Liver (tissue), 9 donors: ENCODE data around the gene SIK3. TPM values are rescaled to one million over a fixed set of nuclear protein-coding genes. Genes with fewer than 3 reads are reported as not detected.

Source experiments
- DNase-seq: peaks from one replicate; pipeline ENCODE4 v3.0.0-alpha.2; 2017; ENCODE audit warnings: low spot score
- H3K27ac ChIP-seq, 2 donors: one replicate each; pipeline ENCODE4 v1.7.0; 2013; ENCODE audit warnings: inconsistent platforms in 2 of 2, low read length in 2 of 2, control low read depth in 1 of 2, low read depth in 1 of 2, mild to moderate bottlenecking in 1 of 2
- H3K27me3 ChIP-seq, 4 donors: one replicate each; pipeline versions ENCODE4 v1.6.1 to v1.7.0; 2013; ENCODE audit warnings: low read length in 3 of 4, inconsistent platforms in 1 of 4, mild to moderate bottlenecking in 1 of 4, moderate library complexity in 1 of 4; ENCODE audit not compliant: control insufficient read depth in 4 of 4, insufficient read depth in 4 of 4
- H3K36me3 ChIP-seq, 4 donors: one replicate each; pipeline versions ENCODE4 v1.6.1 to v1.7.0; 2013; ENCODE audit warnings: low read length in 3 of 4, mild to moderate bottlenecking in 3 of 4, low read depth in 1 of 4, moderate library complexity in 1 of 4; ENCODE audit not compliant: control insufficient read depth in 4 of 4, insufficient read depth in 3 of 4
- H3K4me1 ChIP-seq, 4 donors: one replicate each; pipeline versions ENCODE4 v1.6.1 to v1.7.0; 2013; ENCODE audit warnings: low read length in 3 of 4, mild to moderate bottlenecking in 3 of 4, moderate library complexity in 1 of 4; ENCODE audit not compliant: control insufficient read depth in 4 of 4, insufficient read depth in 4 of 4
- H3K4me3 ChIP-seq, 3 donors: one replicate each; pipeline versions ENCODE4 v1.6.1 to v1.7.0; 2013; ENCODE audit warnings: low read length in 3 of 3, control low read depth in 1 of 3, low read depth in 1 of 3, mild to moderate bottlenecking in 1 of 3
- H3K9ac ChIP-seq, 2 donors: one replicate each; pipeline ENCODE4 v1.7.0; 2013; ENCODE audit warnings: low read length in 2 of 2, mild to moderate bottlenecking in 2 of 2, moderate library complexity in 2 of 2, control low read depth in 1 of 2, low read depth in 1 of 2
- H3K9me3 ChIP-seq, 4 donors: one replicate each; pipeline versions ENCODE4 v1.6.1 to v1.7.0; 2013; ENCODE audit warnings: low read length in 3 of 4; ENCODE audit not compliant: control insufficient read depth in 4 of 4
- EGR1 ChIP-seq, 2 donors: IDR thresholded peaks; 2 replicates each; pipeline ENCODE4 v1.6.1; 2016 to 2018; ENCODE audit warnings: antibody characterized with exemption in 2 of 2, low read depth in 2 of 2
- FOXA1 ChIP-seq: IDR thresholded peaks from 2 replicates; pipeline ENCODE4 v1.6.1; 2016; ENCODE audit warnings: antibody characterized with exemption
- FOXA2 ChIP-seq: IDR thresholded peaks from 2 replicates; pipeline ENCODE4 v1.6.1; 2016; ENCODE audit warnings: antibody characterized with exemption
- GABPA ChIP-seq, 2 donors: IDR thresholded peaks in 1 of 2; conservative IDR thresholded peaks in 1 of 2; 2 replicates each; pipeline ENCODE4 v1.6.1; 2016; ENCODE audit warnings: antibody characterized with exemption in 2 of 2, mild to moderate bottlenecking in 1 of 2, moderate library complexity in 1 of 2
- HNF4A ChIP-seq, 2 donors: conservative IDR thresholded peaks; 2 replicates each; pipeline ENCODE4 v1.6.1; 2016; ENCODE audit warnings: antibody characterized with exemption in 2 of 2, mild to moderate bottlenecking in 2 of 2
- HNF4G ChIP-seq: IDR thresholded peaks from 2 replicates; pipeline ENCODE4 v1.6.1; 2016; ENCODE audit warnings: antibody characterized with exemption
- JUND ChIP-seq, 2 donors: IDR thresholded peaks; 2 replicates each; pipeline ENCODE4 v1.6.1; 2016; ENCODE audit warnings: antibody characterized with exemption in 2 of 2
- NR2F2 ChIP-seq: IDR thresholded peaks from 2 replicates; pipeline ENCODE4 v1.6.1; 2016; ENCODE audit warnings: antibody characterized with exemption
- RAD21 ChIP-seq, 2 donors: IDR thresholded peaks; 2 replicates each; pipeline ENCODE4 v1.6.1; 2016; ENCODE audit warnings: antibody characterized with exemption in 2 of 2, mild to moderate bottlenecking in 2 of 2
- REST ChIP-seq: IDR thresholded peaks from 2 replicates; pipeline ENCODE4 v1.6.1; 2016; ENCODE audit warnings: antibody characterized with exemption, mild to moderate bottlenecking
- RXRA ChIP-seq, 2 donors: IDR thresholded peaks; 2 replicates each; pipeline ENCODE4 v1.6.1; 2017 to 2018; ENCODE audit warnings: antibody characterized with exemption in 2 of 2, mild to moderate bottlenecking in 1 of 2
- SP1 ChIP-seq: IDR thresholded peaks from 2 replicates; pipeline ENCODE4 v1.6.1; 2018; ENCODE audit warnings: antibody characterized with exemption, mild to moderate bottlenecking
- TAF1 ChIP-seq: conservative IDR thresholded peaks from 2 replicates; pipeline ENCODE4 v1.6.1; 2016; ENCODE audit warnings: antibody characterized with exemption, mild to moderate bottlenecking
- YY1 ChIP-seq: IDR thresholded peaks from 2 replicates; pipeline ENCODE4 v1.6.1; 2016; ENCODE audit warnings: antibody characterized with exemption, mild to moderate bottlenecking
- ZBTB33 ChIP-seq: IDR thresholded peaks from 2 replicates; pipeline ENCODE4 v1.6.1; 2016; ENCODE audit warnings: antibody characterized with exemption
- WGBS: extraction: QIAGEN DNeasy Blood & Tissue Kit; methylation state at CpG from one replicate; pipeline ENCODE4 v1.1.7; 2013; 5-methylcytosine and 5-hydroxymethylcytosine counted together
- polyA plus RNA-seq, 2 donors: library from polyadenylated mRNA; stranded (reverse) in 1 of 2; unstranded in 1 of 2; fragments of 200-250 nt in 1 of 2; fragments of >200 nt in 1 of 2; fragmentation: Nextera tagmentation in 1 of 2; extraction: Ambion mirVana in 1 of 2; gene quantifications; one replicate each; pipeline versions ENCODE4 v1.2.1 to v1.2.3, GENCODE V29; 2013 to 2015
- total RNA-seq, 2 donors: library from RNA; depleted of rRNA; stranded (reverse); fragments of >200 nt; gene quantifications; one replicate each; pipeline ENCODE4 v1.2.3, GENCODE V29; 2014
- TF ChIP-seq, protein P1 (sequence below): IDR thresholded peaks from 2 replicates; pipeline ENCODE4 v1.6.1; 2016; ENCODE audit warnings: antibody characterized with exemption
- TF ChIP-seq, protein P2 (sequence below): fragments of 150-350 bp; IDR thresholded peaks from 2 replicates; pipeline ENCODE4 v1.5.1; 2017; ENCODE audit warnings: improper control_type of control experiment, low read depth, low read length; ENCODE audit not compliant: missing input control
- TF ChIP-seq, protein P3 (sequence below): IDR thresholded peaks from 2 replicates; pipeline ENCODE4 v1.6.1; 2016; ENCODE audit warnings: antibody characterized with exemption
- donor health status: healthy.
- donor health status: healthy.
- donor health status: healthy.
- donor health status: healthy.
- donor health status: healthy.

The SIK3 gene
- total and polyA plus RNA-seq, 4 donors, result 6.9 to 52.4 (median 14.4) TPM

DNA sequence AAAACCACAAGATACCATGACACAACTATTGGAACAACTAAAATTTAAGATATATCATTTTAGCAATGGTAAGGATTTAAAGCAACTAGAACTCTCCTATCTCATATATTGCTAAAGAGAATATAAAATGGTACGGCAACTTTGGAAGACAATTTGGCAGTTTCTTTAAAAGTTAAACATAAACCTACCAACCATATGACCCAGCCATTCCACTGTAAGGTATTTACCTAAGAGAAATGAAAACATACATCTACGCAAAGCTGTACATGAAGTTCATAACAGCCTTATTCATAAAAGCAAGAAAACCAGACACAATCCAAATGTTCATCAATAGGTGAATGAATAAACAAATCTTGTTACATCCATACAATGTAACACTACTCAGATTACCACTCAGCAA is 31.3 kb downstream of the SIK3 start:
- DNase-seq, result no peak
- H3K27ac ChIP-seq, result no peak overlapping the region
- no peaks in the 10 kb centered on the region for H3K27me3 ChIP-seq
- H3K4me3 ChIP-seq, result no peak overlapping the region
- WGBS, result 74% methylated on average over 2 of the region's 2 CpGs
- TF ChIP-seq, protein P1, sequence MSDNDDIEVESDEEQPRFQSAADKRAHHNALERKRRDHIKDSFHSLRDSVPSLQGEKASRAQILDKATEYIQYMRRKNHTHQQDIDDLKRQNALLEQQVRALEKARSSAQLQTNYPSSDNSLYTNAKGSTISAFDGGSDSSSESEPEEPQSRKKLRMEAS, result no peak
- TF ChIP-seq, protein P2, sequence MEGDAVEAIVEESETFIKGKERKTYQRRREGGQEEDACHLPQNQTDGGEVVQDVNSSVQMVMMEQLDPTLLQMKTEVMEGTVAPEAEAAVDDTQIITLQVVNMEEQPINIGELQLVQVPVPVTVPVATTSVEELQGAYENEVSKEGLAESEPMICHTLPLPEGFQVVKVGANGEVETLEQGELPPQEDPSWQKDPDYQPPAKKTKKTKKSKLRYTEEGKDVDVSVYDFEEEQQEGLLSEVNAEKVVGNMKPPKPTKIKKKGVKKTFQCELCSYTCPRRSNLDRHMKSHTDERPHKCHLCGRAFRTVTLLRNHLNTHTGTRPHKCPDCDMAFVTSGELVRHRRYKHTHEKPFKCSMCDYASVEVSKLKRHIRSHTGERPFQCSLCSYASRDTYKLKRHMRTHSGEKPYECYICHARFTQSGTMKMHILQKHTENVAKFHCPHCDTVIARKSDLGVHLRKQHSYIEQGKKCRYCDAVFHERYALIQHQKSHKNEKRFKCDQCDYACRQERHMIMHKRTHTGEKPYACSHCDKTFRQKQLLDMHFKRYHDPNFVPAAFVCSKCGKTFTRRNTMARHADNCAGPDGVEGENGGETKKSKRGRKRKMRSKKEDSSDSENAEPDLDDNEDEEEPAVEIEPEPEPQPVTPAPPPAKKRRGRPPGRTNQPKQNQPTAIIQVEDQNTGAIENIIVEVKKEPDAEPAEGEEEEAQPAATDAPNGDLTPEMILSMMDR, result no peak
- no peak for TF ChIP-seq SP1
- no peaks in the 10 kb centered on the region for H3K36me3 ChIP-seq
- H3K9me3 ChIP-seq, result no peaks in the 10 kb centered on the region
- H3K9ac ChIP-seq, result no peak overlapping the region
- H3K4me1 ChIP-seq, result peaks cover 8 to 43% (median 31%) of the 10 kb centered on the region in 4 donors

- no peak overlapping the region for H3K9ac ChIP-seq
- no peak for DNase-seq
- TF ChIP-seq, protein P1, result no peak
- TF ChIP-seq, protein P3, sequence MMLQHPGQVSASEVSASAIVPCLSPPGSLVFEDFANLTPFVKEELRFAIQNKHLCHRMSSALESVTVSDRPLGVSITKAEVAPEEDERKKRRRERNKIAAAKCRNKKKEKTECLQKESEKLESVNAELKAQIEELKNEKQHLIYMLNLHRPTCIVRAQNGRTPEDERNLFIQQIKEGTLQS, result no peak
- TF ChIP-seq JUND (IDR thresholded peaks at IDR 0.05) (no peak), HNF4G (no peak), RAD21 (IDR thresholded peaks at IDR 0.05) (no peak), SP1 (no peak), GABPA (IDR thresholded peaks at IDR 0.05 in 1 of 2, conservative IDR thresholded peaks at IDR 0.05 in 1 of 2) (no peak), FOXA1 (no peak), HNF4A (conservative IDR thresholded peaks at IDR 0.05) (no peak), YY1 (no peak), REST (no peak), TAF1 (no peak), RXRA (IDR thresholded peaks at IDR 0.05) (no peak), NR2F2 (no peak), FOXA2 (no peak), ZBTB33 (no peak), EGR1 (IDR thresholded peaks at IDR 0.05; ENCODE audit: low read depth in 2 of 2) (no peak)
- TF ChIP-seq, protein P2, result no peak
- no peak overlapping the region for H3K27ac ChIP-seq
- H3K9me3 ChIP-seq, result no peaks in the 10 kb centered on the region
- H3K36me3 ChIP-seq, result no peaks in the 10 kb centered on the region
- H3K4me3 ChIP-seq, result no peak overlapping the region
- no peaks in the 10 kb centered on the region for H3K27me3 ChIP-seq
- WGBS, result 75% methylated on average over 1 of the region's 1 CpG
- H3K4me1 ChIP-seq, result peaks cover 2 to 33% (median 17%) of the 10 kb centered on the region in 4 donors
Observed at GRCh38 chr11:117064275-117064674, 34.0 kb downstream of the SIK3 start.
